Lung (tissue), 12 donors: ENCODE results near the gene ACTR1A. TPM values are rescaled to one million over a fixed set of nuclear protein-coding genes. Genes with fewer than 3 reads are reported as not detected.

Experiments used
- ATAC-seq: fragments of 200-7000 bp; cut with Tn5 transposase; one replicate; pipeline ENCODE4 v1.9.1; 2020; ENCODE audit warnings: moderate number of reproducible peaks; ENCODE audit not compliant: insufficient read depth, low FRiP score
- DNase-seq, 3 donors: peaks; one replicate each; pipeline ENCODE4 v3.0.0-alpha.2; 2013 to 2017
- H3K27ac ChIP-seq, 2 donors: one replicate each; pipeline ENCODE4 v1.5.1; 2013; ENCODE audit warnings: mild to moderate bottlenecking in 2 of 2, moderate library complexity in 2 of 2, control low read depth in 1 of 2, inconsistent platforms in 1 of 2, low read depth in 1 of 2, low read length in 1 of 2
- H3K27me3 ChIP-seq, 3 donors: one replicate each; pipeline ENCODE4 v1.5.1; 2013; ENCODE audit warnings: low read length in 2 of 3; ENCODE audit not compliant: control insufficient read depth in 3 of 3, insufficient read depth in 3 of 3
- H3K36me3 ChIP-seq, 4 donors: one replicate each; pipeline ENCODE4 v1.5.1; 2013; ENCODE audit warnings: low read length in 4 of 4, mild to moderate bottlenecking in 1 of 4, moderate library complexity in 1 of 4; ENCODE audit not compliant: control insufficient read depth in 4 of 4, insufficient read depth in 4 of 4
- H3K4me1 ChIP-seq, 5 donors: one replicate each; pipeline ENCODE4 v1.5.1; 2013; ENCODE audit warnings: low read length in 5 of 5, mild to moderate bottlenecking in 2 of 5, moderate library complexity in 1 of 5; ENCODE audit not compliant: control insufficient read depth in 5 of 5, insufficient read depth in 5 of 5
- H3K4me3 ChIP-seq: one replicate; pipeline ENCODE4 v1.5.1; 2013; ENCODE audit warnings: mild to moderate bottlenecking, control low read depth, moderate library complexity
- H3K9ac ChIP-seq, 2 donors: one replicate each; pipeline ENCODE4 v1.5.1; 2013; ENCODE audit warnings: low read length in 2 of 2, control low read depth in 1 of 2; ENCODE audit not compliant: insufficient read depth in 1 of 2
- H3K9me3 ChIP-seq, 4 donors: one replicate each; pipeline ENCODE4 v1.5.1; 2013; ENCODE audit warnings: low read length in 3 of 4, mild to moderate bottlenecking in 1 of 4, moderate library complexity in 1 of 4; ENCODE audit not compliant: control insufficient read depth in 4 of 4, insufficient read depth in 3 of 4
- CTCF ChIP-seq: IDR thresholded peaks from 2 replicates; pipeline ENCODE4 v1.5.1; 2012; ENCODE audit warnings: mild to moderate bottlenecking; ENCODE audit errors: control extremely low read depth, extremely low read depth
- WGBS, 2 donors: extraction: QIAGEN DNeasy Blood & Tissue Kit; methylation state at CpG; one replicate each; pipeline ENCODE4 v1.1.7; 2013; 5-methylcytosine and 5-hydroxymethylcytosine counted together
- polyA plus RNA-seq, 2 donors: library from polyadenylated mRNA; stranded (reverse); fragments of 200-250 nt; gene quantifications; one replicate each; pipeline ENCODE4 v1.2.1, GENCODE V29; 2013
- total RNA-seq, 2 donors: library from RNA; depleted of rRNA in 1 of 2; stranded (reverse); fragments of >200 nt in 1 of 2; gene quantifications; one replicate each; pipeline ENCODE4 v1.2.1, GENCODE V29; 2014 to 2021
- donor health status: control.
- donor health status: control.
- donor health status: Bipolar disorder and iron deficiency.
- donor health status: healthy.
- donor health status: DM: yes; HTN: yes; CAD: no.

The ACTR1A gene
- total and polyA plus RNA-seq, 4 donors = 72.0 to 96.0 (median 84.3) TPM

- DNase-seq = peak; percentile 87 to 92 (median 89)
- no peak for TF ChIP-seq CTCF
- peaks cover 0 to 16% (median 6%) of the 10 kb centered on the region in 5 donors for H3K4me1 ChIP-seq
- peak overlapping the region in 1 of 2 donors; percentile 75 for H3K9ac ChIP-seq
- H3K27me3 ChIP-seq = peaks cover 0 to 3% (median 0%) of the 10 kb centered on the region in 3 donors
- no peaks in the 10 kb centered on the region for H3K36me3 ChIP-seq
- H3K4me3 ChIP-seq = peak overlapping the region; percentile 59
- WGBS, 2 donors = 3 to 4% methylated on average over 46 to 54 of the region's 54 CpGs
- peak overlapping the region in 1 of 2 donors; percentile 21 for H3K27ac ChIP-seq
- no peaks in the 10 kb centered on the region for H3K9me3 ChIP-seq
- ATAC-seq = peak; percentile 97
These were observed 41.1 kb downstream of the ACTR1A start for GRCh38 chr10:102461187-102462054.

GRCh38 chr10:102460836-102461186, 41.7 kb downstream of the ACTR1A start:
- Histone ChIP-seq H3K9ac (peak overlapping the region in 1 of 2 donors; percentile 75), H3K27me3 (peaks cover 0 to 3% (median 0%) of the 10 kb centered on the region in 3 donors), H3K9me3 (no peaks in the 10 kb centered on the region), H3K4me3 (peak overlapping the region; percentile 59), H3K4me1 (peaks cover 0 to 16% (median 7%) of the 10 kb centered on the region in 5 donors), H3K36me3 (peaks cover 0 to under 1% (median 0%) of the 10 kb centered on the region in 4 donors), H3K27ac (peak overlapping the region in 1 of 2 donors; percentile 1)
- DNase-seq (no peak), ATAC-seq (no peak)
- WGBS, 2 donors = 24 to 29% methylated on average over 8 of the region's 8 CpGs
- TF ChIP-seq CTCF = no peak

- H3K9me3 ChIP-seq = no peaks in the 10 kb centered on the region
- no peak overlapping the region for H3K27ac ChIP-seq
- H3K36me3 ChIP-seq = peaks cover 0 to 2% (median 0%) of the 10 kb centered on the region in 4 donors
- ATAC-seq (no peak), DNase-seq (no peak)
- H3K4me3 ChIP-seq = no peak overlapping the region
- no peak for TF ChIP-seq CTCF
- no peak overlapping the region for H3K9ac ChIP-seq
- WGBS, 2 donors = 79 to 87% methylated on average over 4 of the region's 4 CpGs
- peaks cover 0 to 3% (median 0%) of the 10 kb centered on the region in 3 donors for H3K27me3 ChIP-seq
- H3K4me1 ChIP-seq = peaks cover 0 to 16% (median 7%) of the 10 kb centered on the region in 5 donors
These were observed 43.9 kb downstream of the ACTR1A start for GRCh38 chr10:102458656-102459055.
